Cardiac fibroblast (primary cell): ENCODE data around the gene ZBTB8A.

ENCODE experiments used
- DNase-seq, 2 donors: peaks; one replicate each; pipeline versions ENCODE4 v3.0.0 to v3.0.0-alpha.2; 2010; ENCODE audit warnings: low read depth in 2 of 2
- H3K4me3 ChIP-seq, 2 donors: replicated peaks in 1 of 2; 1 replicate in 1 of 2; 2 replicates in 1 of 2; pipeline ENCODE4 v1.5.1; 2011; ENCODE audit warnings: low read depth in 2 of 2, low read length in 2 of 2, mild to moderate bottlenecking in 2 of 2, moderate library complexity in 1 of 2
- CTCF ChIP-seq: IDR thresholded peaks from one replicate; pipeline ENCODE4 v1.5.1; 2011; ENCODE audit warnings: low read depth, mild to moderate bottlenecking, low read length, inconsistent platforms

ZBTB8A gene

DNA sequence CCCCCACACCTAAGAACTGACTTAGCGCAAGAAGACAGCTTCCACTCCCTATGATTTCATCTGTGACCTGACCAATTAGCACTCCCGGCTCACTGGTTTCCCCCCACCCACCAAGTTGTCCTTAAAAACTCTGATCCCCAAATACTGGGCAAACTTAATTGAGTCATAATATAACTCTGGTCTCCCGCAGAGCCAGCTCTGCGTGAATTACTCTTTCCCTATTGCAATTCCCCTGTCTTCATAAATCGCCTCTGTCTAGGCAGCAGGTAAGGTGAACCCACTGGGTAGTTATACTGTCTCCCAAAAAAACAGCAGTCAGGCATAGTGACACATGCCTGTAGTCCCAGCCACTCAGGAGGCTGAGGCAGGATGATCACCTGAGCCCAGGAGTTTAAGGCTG is 74.2 kb downstream of the ZBTB8A start:
- no peak overlapping the region for H3K4me3 ChIP-seq
- DNase-seq = no peak
- TF ChIP-seq CTCF = no peak

GRCh38 chr1:32618673-32619221 is 79.5 kb downstream of the ZBTB8A start:
- TF ChIP-seq CTCF = no peak
- DNase-seq = peak in 1 of 2 donors; percentile 23
- H3K4me3 ChIP-seq = no peak overlapping the region

- H3K4me3 ChIP-seq = no peak overlapping the region
- DNase-seq = peak; percentile 46 to 55
- peak; percentile 10 for TF ChIP-seq CTCF
Observed at GRCh38 chr1:32619701-32620485, 80.7 kb downstream of the ZBTB8A start.

- no peak overlapping the region for H3K4me3 ChIP-seq
- TF ChIP-seq CTCF = no peak
- no peak for DNase-seq
Observed at GRCh38 chr1:32622205-32622604, 83.0 kb downstream of the ZBTB8A start.

GRCh38 chr1:32622806-32623681 is 83.8 kb downstream of the ZBTB8A start:
- TF ChIP-seq CTCF = no peak
- H3K4me3 ChIP-seq = no peak overlapping the region
- no peak for DNase-seq

DNA sequence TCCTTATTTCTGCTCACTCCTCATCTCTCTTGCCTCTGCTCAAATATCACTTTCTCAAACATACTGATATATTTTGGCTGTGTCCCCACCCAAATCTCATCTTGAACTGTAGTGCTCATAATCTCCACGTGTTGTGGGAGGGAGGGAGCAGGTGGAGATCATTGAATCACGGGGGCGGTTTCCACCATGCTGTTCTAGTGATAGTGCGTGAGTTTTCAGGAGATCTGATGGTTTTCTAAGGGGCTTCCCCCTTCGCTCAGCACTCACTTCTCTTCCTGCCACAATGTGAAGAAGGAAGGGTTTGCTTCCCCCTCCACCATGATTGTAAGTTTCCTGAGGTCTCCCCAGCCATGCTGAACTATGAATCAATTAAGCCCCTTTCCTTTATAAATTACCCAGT is 84.5 kb downstream of the ZBTB8A start:
- TF ChIP-seq CTCF = no peak
- no peak for DNase-seq
- H3K4me3 ChIP-seq = no peak overlapping the region
